Natural killer cell treated with Interleukin-12 subunit alpha and Interleukin-12 subunit beta and Interleukin-15 and Interleukin-18, amount 100 ng/mL, for 72 hours (primary cell): ENCODE data around the gene EHD4. TPM values are rescaled to one million over a fixed set of nuclear protein-coding genes. Genes with fewer than 3 reads are reported as not detected.

Source experiments
- ATAC-seq, 2 donors: fragments of 150-1000 bp; cut with Tn5 transposase in 1 of 2; sonication (Bioruptor Pico), chemical (Tn5 transposase) in 1 of 2; 2 replicates each; pipeline ENCODE4 v1.10.0; 2021
- DNase-seq: peaks from one replicate; pipeline ENCODE4 v3.0.0; 2022; ENCODE audit warnings: low spot score
- H3K27ac Mint-ChIP-seq, 2 donors: 1 replicate in 1 of 2; 2 replicates in 1 of 2; pipeline ENCODE4 v1.8.0; 2022; ENCODE audit warnings: mixed read lengths in 2 of 2, mild to moderate bottlenecking in 1 of 2, moderate library complexity in 1 of 2
- H3K27me3 Mint-ChIP-seq, 2 donors: 1 replicate in 1 of 2; 2 replicates in 1 of 2; pipeline ENCODE4 v1.8.0; 2022; ENCODE audit warnings: mixed read lengths in 2 of 2
- H3K36me3 Mint-ChIP-seq: one replicate; pipeline ENCODE4 v1.8.0; 2022; ENCODE audit warnings: mixed read lengths
- H3K4me1 Mint-ChIP-seq, 2 donors: 1 replicate in 1 of 2; 2 replicates in 1 of 2; pipeline ENCODE4 v1.8.0; 2022; ENCODE audit warnings: low read depth in 2 of 2, mixed read lengths in 2 of 2, mild to moderate bottlenecking in 1 of 2
- H3K4me3 Mint-ChIP-seq: one replicate; pipeline ENCODE4 v1.8.0; 2022; ENCODE audit warnings: mixed read lengths
- H3K9me3 Mint-ChIP-seq: 2 replicates; pipeline ENCODE4 v1.8.0; 2022; ENCODE audit warnings: mixed read lengths
- total RNA-seq, 2 donors: library from RNA; stranded (reverse); gene quantifications; one replicate each; pipeline ENCODE4 v1.2.3, GENCODE V29; 2022

The EHD4 gene
- total RNA-seq, result 10 to 100 TPM; 19.9 to 24.5 TPM

DNA sequence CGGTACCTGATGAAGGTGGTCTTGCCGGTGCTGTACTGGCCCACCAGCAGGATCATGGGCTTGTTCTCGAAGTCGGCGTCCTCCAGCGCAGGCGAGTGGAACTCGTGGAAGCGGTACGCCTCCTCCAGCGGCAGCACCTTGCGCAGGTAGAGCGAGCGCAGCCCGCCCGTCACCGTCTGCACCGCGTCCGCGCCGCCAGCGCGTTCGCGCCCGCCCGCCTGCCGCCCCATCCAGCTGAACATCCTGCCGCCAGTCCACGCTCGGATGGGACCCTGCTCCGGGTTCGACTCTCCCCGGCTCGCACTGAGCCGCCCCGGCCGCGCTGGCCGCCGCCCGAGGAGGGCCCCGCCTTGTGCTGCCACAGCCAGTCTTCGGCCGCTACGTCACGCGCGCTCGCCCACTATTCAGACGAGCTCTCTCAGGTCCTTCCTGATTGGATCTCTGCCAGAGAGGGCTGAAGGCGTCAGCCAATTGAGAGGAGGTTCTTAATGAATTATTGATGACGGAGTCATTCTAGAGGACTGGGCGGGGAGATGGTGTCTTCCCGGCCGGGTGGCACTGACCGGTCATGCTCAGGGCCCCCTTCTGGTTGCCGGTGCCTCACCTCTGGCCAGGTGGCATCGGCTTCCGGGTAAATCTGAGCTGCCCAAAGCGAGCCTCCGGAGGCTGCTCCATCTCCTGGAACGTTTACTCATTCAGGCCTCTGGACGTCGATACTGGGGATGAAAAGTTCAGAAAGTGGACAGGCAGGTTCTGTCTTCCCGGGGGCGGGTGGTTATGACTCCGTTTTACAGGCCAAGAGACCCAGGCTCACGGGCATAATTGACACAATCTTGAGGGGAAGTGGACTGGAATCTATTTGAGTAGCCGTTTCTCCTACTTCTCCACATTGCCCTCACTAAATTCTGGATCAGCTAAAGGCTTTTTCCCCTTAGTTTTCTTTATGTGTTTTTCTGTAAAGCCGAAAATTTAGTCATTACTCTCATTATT lies at the start of gene EHD4:
Gene EHD4, minus strand, starts transcription at position 305 of the 990 bp plus-strand sequence. Its CDS starts 63 bp downstream, at position 242.
- Mint-ChIP-seq H3K36me3 (no peaks in the 10 kb centered on the region), H3K9me3 (no peaks in the 10 kb centered on the region), H3K4me3 (peak within 1 kb of the TSS; percentile 89), H3K27me3 (peaks cover 15 to 33% of the 10 kb centered on the region in 2 donors), H3K27ac (peak within 1 kb of the TSS; percentile 81 to 94), H3K4me1 (peaks cover 35 to 47% of the 10 kb centered on the region in 2 donors)
- DNase-seq (peak; percentile 97), ATAC-seq (peak; percentile 96 to 98)

DNA sequence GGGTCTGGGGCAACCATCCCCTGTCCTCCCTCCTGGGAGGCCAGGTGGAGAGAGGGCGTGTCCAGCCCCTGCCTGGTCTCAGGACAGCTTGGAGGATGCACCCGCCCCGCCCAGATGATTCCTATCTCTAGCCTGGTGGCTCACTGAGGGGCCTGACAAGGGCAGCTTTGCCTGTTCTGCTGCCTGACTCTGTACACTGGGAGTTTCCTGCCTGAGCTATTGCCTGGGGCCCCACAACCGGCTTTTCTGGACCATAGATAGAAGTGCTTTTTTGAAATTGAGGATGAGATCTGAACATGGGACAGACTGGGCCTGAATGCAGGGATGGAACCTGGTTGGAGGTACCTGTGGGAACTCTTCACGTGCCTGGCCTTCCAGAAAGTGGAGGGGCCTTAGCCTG lies 49.2 kb upstream of the EHD4 start:
- Mint-ChIP-seq H3K36me3 (no peaks in the 10 kb centered on the region), H3K4me3 (no peak overlapping the region), H3K27me3 (peaks cover 5 to 8% of the 10 kb centered on the region in 2 donors), H3K9me3 (no peaks in the 10 kb centered on the region), H3K4me1 (no peaks in the 10 kb centered on the region), H3K27ac (no peak overlapping the region)
- ATAC-seq, result no peak
- DNase-seq, result no peak

DNA sequence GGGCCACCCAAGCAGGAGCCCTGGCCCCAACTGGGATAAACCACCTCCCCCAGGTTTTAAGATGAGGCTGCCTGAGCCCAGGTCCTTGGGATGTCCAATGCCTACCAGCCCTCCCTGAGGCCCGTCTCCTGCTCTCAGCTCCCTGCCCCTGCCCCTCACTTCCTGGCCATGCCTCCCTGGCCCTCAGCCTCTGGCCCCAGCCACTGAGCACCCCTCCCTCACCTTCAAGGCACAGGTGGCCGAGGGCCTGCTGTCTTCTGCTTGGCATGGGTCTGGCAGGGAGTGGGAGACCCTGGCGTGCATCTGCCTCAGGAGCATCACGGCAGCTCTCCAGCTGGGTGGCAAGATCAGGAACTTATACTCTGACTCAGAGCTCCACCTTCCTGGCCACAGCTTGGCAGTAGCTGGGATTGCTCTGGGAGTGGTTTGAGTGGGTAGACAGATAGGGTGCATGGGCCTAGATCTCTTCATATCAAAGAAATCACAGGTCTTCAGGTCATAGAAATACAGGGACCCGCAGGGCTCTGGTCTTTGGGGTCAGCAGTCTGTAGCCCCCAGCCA lies 48.4 kb upstream of the EHD4 start, which contains the start of gene PLA2G4E:
Gene PLA2G4E, minus strand, starts transcription at position 330 of the 561 bp plus-strand sequence. Its CDS starts 12 bp downstream, at position 318.
- Mint-ChIP-seq H3K27me3 (peaks cover 0 to 8% of the 10 kb centered on the region in 2 donors), H3K36me3 (no peaks in the 10 kb centered on the region), H3K27ac (no peak within 1 kb of the TSS), H3K9me3 (no peaks in the 10 kb centered on the region), H3K4me1 (no peaks in the 10 kb centered on the region), H3K4me3 (no peak within 1 kb of the TSS)
- no peak for DNase-seq
- peak in 1 of 2 donors; percentile 3 for ATAC-seq

DNA sequence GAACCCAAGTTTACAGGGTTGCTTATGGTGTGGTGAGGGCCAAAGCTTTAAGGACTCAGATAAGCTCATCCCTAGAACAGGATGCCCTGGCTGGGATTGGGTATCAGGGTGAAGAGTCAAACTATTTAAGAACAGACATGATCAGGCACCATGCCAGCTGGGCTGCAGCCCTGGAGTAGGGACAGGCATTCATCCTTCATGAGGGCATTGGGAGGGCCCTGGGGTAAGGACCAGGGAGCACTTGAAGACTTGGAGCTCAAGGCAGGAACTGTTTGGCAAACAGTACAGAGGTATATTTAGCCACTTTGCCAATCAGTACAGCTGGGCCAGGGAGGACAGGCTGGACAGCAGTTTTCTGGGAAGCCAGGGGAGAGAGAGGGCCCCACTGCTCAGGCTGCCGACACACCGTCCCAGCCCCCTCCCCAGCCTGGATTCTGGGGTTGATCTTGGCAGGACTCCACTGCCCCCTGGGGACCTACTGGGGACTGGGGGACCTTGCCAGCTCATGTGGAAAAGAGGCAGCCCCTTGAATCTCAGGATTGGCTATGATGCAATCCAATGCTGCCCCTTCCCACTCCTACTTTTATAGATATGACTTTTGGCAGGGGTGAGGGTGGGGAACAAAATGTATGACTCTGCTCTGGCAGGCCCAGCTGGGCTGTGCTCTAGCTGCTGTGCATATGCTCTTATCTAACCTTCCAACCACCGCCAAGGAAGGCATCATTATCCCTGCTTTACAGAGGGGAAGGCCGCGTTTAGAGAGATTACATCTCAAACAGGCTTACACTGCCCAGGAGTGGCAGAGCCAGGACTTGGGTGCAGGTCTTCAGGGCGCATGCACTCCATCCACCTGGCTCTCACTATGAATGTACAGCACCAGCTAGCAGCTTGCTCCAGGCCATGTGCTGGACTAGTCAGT lies 46.2 kb upstream of the EHD4 start:
- Mint-ChIP-seq H3K9me3 (no peaks in the 10 kb centered on the region), H3K27ac (no peak overlapping the region), H3K27me3 (peaks cover 4 to 8% of the 10 kb centered on the region in 2 donors), H3K4me1 (no peaks in the 10 kb centered on the region), H3K4me3 (no peak overlapping the region), H3K36me3 (no peaks in the 10 kb centered on the region)
- ATAC-seq (no peak), DNase-seq (no peak)

DNA sequence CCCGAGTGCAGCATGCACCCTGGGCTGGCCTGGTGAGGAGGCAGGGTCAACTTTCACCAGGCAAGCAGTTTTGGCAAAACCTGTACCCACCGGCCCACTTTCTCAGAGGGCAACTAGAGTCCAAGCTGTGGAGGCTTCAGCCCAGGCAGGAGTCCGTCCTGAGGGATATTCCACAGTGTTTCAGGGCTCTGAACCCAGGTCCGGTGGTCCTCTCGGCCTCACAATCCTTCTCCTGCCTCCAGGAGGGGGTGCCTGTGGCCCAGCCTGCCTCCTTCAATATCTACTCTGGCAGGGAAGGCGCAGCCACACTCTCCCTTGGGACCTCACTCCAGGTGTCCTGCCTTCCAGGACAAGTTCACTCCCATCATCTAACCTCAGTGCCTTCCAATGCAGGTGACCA lies 44.6 kb upstream of the EHD4 start:
- no peaks in the 10 kb centered on the region for H3K9me3 Mint-ChIP-seq

DNA sequence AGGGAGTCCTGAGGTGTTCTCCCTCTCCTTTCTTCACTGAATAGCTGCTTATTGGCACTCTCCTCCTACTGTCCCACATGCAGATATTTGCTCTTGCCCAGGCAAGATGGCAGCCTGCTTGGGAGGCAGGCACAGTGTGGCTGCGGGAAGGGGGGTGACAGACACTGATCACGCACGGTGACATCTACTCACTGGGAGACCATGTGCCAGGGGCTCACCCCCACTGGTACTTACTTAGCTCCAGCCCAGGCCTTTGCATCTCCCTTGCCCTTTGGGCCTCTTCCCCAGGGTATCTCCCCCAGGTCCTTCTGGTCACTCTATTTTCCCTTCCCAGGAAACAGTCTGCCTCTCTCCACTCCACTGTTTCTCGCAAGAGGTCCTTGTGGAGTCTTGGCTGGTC lies 42.0 kb upstream of the EHD4 start:
- ATAC-seq (no peak), DNase-seq (no peak)
- no peaks in the 10 kb centered on the region for H3K36me3 Mint-ChIP-seq
- H3K9me3 Mint-ChIP-seq, result no peaks in the 10 kb centered on the region
- H3K4me3 Mint-ChIP-seq, result no peak overlapping the region
- H3K27ac Mint-ChIP-seq, result no peak overlapping the region
- H3K27me3 Mint-ChIP-seq, result peaks cover 6 to 8% of the 10 kb centered on the region in 2 donors
- no peaks in the 10 kb centered on the region for H3K4me1 Mint-ChIP-seq

More for the DNA sequence above, 44.6 kb upstream of the EHD4 start:
- peaks cover 4 to 8% of the 10 kb centered on the region in 2 donors for H3K27me3 Mint-ChIP-seq
- H3K4me3 Mint-ChIP-seq, result no peak overlapping the region
- H3K27ac Mint-ChIP-seq, result no peak overlapping the region
- ATAC-seq, result no peak
- no peaks in the 10 kb centered on the region for H3K36me3 Mint-ChIP-seq
- no peak for DNase-seq
- H3K4me1 Mint-ChIP-seq, result no peaks in the 10 kb centered on the region

DNA sequence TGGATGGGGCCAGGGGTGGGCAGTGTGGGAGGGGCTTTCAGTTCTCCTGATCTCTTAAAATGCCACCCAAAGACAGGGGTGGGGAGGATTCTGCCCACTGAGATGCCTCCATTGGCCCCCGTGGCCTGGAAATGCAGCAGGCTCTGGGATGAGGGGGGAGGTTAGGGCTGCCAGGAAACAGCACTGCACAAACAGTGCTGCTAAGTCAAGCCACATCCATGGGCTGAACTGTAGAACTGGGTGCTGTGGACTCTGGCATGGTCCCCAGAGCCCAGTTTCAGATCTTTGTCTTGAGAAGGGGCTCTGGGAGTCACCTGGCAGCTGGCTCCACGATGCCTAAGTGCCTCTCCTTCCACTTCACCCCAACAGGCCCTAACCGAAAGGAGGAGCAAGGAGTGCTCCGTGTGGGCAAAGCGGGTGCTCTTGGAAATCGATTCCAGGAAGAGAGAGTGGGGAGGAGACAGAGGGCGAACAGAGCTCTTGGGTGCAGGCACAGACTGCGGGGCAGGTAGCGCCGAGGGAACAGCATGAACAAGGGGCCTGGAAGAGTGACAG lies 40.6 kb upstream of the EHD4 start:
- no peaks in the 10 kb centered on the region for H3K36me3 Mint-ChIP-seq
- ATAC-seq, result no peak
- H3K4me3 Mint-ChIP-seq, result no peak overlapping the region
- H3K27me3 Mint-ChIP-seq, result peaks cover 6 to 8% of the 10 kb centered on the region in 2 donors
- H3K4me1 Mint-ChIP-seq, result no peaks in the 10 kb centered on the region
- H3K9me3 Mint-ChIP-seq, result no peaks in the 10 kb centered on the region
- no peak overlapping the region for H3K27ac Mint-ChIP-seq
- DNase-seq, result no peak

DNA sequence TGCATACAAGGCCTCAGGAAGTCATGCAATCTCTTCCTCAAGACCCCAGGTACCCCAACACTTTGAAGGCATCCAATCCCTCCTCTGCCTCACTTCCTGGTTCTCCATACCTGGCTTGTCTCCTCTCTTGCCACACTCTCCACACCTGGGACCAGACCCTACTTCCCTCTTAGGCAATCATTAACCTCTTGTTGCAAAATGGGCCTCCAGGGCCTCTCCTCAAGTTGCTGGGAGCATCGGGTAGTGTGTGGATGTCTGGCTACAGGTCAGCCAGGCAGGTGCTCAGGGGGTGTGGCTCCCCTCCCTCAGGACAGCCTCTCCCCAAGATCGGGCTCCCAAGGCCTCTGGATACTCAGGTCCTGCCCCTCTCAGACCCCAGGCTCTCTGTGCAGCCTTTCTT lies 39.9 kb upstream of the EHD4 start:
- Mint-ChIP-seq H3K36me3 (no peaks in the 10 kb centered on the region), H3K27ac (no peak overlapping the region), H3K9me3 (no peaks in the 10 kb centered on the region), H3K4me3 (no peak overlapping the region), H3K27me3 (peaks cover 4 to 9% of the 10 kb centered on the region in 2 donors), H3K4me1 (no peaks in the 10 kb centered on the region)
- no peak for ATAC-seq
- no peak for DNase-seq

DNA sequence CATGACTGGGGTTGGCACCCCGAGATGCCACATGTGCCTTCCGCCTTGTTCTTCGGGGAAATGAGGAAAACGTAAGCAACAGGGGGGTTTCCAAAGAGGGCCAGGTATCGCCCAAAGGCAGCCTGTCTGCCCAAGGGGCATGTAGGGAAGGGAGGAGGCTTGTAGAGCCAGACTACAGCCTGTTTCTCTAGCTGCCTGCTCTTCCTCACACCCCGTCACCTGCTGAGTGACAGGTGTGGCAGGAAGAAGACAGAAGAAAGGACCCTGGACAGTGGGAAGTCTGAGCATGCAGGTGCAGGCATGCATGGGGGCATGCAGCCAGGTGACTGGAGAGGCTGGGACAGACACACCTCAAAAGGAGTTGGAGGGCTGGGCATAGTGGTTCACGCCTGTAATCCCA lies 38.7 kb upstream of the EHD4 start:
- Mint-ChIP-seq H3K4me1 (no peaks in the 10 kb centered on the region), H3K36me3 (no peaks in the 10 kb centered on the region), H3K27me3 (peaks cover 5 to 9% of the 10 kb centered on the region in 2 donors), H3K9me3 (no peaks in the 10 kb centered on the region), H3K4me3 (no peak overlapping the region), H3K27ac (peak overlapping the region in 1 of 2 donors; percentile 9)
- no peak for ATAC-seq
- DNase-seq, result no peak

DNA sequence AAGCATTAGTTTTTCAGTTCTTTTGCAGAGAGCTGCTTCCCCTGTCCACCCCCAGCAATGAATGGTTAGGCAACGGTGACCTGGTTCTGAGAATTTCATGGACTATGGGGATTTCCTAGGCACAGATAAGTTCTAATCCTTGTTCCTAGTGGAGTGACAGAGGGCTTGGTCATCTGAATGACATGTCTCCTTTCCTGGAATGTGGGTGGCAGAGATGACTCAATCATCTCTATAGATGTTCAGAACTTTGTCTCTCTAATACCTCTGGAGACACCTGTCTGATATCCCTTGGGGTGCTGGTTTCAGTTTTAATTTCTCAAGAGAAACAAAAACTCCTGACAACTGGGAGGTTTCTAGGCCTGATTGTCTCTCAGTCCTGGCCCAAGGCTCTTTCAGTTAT lies 38.1 kb upstream of the EHD4 start:
- peak overlapping the region in 1 of 2 donors; percentile 9 for H3K27ac Mint-ChIP-seq
- H3K36me3 Mint-ChIP-seq, result no peaks in the 10 kb centered on the region
- no peaks in the 10 kb centered on the region for H3K9me3 Mint-ChIP-seq
- H3K4me1 Mint-ChIP-seq, result no peaks in the 10 kb centered on the region
- no peak overlapping the region for H3K4me3 Mint-ChIP-seq
- DNase-seq (no peak), ATAC-seq (no peak)
- H3K27me3 Mint-ChIP-seq, result peaks cover 5 to 9% of the 10 kb centered on the region in 2 donors

DNA sequence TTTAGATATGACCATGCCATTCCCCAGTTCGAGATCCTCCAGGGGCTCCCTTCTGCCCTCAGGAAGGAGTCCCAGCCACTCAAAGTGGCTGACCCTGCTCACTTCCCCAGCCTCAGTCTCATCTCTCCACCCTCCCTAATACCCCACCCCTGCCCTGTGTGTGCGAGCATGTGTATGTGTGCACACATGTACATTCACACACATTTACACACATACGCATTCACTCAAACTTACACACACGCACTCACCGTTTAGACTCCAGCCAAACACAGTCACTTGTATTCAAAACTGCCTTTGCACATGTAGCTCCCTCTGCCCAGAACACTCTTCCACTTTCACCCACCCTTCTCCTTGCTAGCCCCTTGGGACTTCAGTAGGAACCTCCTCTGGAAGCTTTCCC lies 37.1 kb upstream of the EHD4 start:
- H3K4me3 Mint-ChIP-seq, result no peak overlapping the region
- no peak for ATAC-seq
- H3K4me1 Mint-ChIP-seq, result no peaks in the 10 kb centered on the region
- no peak for DNase-seq
- no peaks in the 10 kb centered on the region for H3K36me3 Mint-ChIP-seq
- no peaks in the 10 kb centered on the region for H3K9me3 Mint-ChIP-seq
- peak overlapping the region in 1 of 2 donors; percentile 9 for H3K27ac Mint-ChIP-seq
- peaks cover 5% of the 10 kb centered on the region in 2 donors for H3K27me3 Mint-ChIP-seq

DNA sequence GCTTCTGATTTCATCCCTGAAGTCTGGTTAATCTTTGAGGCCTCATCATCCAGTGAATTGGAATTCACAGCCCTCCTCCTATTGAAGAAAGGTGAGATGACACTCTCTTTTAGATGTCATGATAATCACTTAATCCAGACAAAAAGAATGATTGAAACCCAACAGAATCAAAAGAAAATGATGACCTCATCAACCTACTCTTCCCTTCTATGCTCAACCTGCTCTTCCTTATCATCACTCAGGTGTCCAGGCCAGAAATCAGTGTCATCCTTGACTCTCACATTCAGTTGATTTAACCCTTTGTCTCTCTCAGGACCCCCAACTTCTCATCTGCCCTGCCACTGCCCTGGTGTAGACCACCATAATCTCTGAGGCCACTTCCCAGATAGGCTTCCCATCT lies 36.7 kb upstream of the EHD4 start:
- H3K4me1 Mint-ChIP-seq, result no peaks in the 10 kb centered on the region
- H3K27ac Mint-ChIP-seq, result no peak overlapping the region
- peaks cover 6 to 7% of the 10 kb centered on the region in 2 donors for H3K27me3 Mint-ChIP-seq
- H3K9me3 Mint-ChIP-seq, result no peaks in the 10 kb centered on the region
- no peak for ATAC-seq
- no peak for DNase-seq
- H3K4me3 Mint-ChIP-seq, result no peak overlapping the region
- no peaks in the 10 kb centered on the region for H3K36me3 Mint-ChIP-seq

DNA sequence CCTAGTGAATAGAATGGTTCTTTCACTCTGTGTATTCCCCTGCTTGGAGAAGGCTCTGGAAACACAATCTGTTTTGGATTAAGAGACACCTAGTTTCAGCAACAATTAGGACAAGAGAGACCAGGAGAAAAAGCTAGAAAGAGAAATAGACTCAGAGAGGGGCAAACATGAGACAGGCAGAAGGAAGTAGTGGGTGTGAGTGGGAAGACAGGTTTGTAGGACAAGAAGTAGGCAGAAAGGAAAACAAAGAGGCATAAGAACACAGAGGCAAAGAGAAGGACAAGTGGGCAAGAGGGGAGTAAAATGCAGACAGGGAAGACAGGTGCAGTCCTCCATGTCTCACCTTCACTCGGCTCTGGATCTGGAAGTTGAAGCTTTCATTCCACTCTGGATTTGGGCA lies 35.0 kb upstream of the EHD4 start:
- Mint-ChIP-seq H3K27ac (no peak overlapping the region), H3K27me3 (peaks cover 11 to 12% of the 10 kb centered on the region in 2 donors), H3K4me1 (no peaks in the 10 kb centered on the region), H3K36me3 (no peaks in the 10 kb centered on the region), H3K9me3 (no peaks in the 10 kb centered on the region), H3K4me3 (no peak overlapping the region)
- ATAC-seq (no peak), DNase-seq (no peak)
